NCI-H2196 (cell line): Measurements from ENCODE around the gene INVS.
"Not testable (repeated sequence)": the region's sequence is repeated elsewhere in the genome, so short reads cannot be mapped to it uniquely, and the experiment has no call there.

Experiments used
- DNase-seq: peaks from one replicate; lab custom pipeline; 2025; ENCODE audit not compliant: unreplicated experiment; lab: John Stamatoyannopoulos, UW

Gene INVS

GRCh38 chr9:100196215-100196614 lies 97.2 kb downstream of the INVS start:
- DNase-seq, result no peak

DNA sequence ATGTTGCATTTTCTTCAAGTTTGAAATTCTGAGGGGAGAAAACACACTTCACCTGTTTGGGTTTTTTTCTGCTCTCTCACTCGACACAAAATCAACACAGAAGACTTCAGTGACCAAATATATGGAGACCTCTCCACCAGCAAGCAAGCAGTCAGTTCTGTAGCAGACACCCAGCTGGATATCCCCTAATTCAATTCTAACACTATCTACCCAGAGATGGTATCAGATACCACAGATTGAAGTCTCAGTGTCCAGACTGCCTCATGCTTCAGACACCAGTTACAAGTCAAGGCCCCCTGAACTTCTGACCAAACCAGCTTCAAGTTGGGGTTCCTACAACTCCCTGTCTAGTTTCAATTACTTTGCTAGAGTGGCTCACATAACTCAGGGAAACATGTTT lies 97.8 kb downstream of the INVS start:
- no peak for DNase-seq

GRCh38 chr9:100197553-100197952 lies 98.5 kb downstream of the INVS start:
- no peak for DNase-seq

DNA sequence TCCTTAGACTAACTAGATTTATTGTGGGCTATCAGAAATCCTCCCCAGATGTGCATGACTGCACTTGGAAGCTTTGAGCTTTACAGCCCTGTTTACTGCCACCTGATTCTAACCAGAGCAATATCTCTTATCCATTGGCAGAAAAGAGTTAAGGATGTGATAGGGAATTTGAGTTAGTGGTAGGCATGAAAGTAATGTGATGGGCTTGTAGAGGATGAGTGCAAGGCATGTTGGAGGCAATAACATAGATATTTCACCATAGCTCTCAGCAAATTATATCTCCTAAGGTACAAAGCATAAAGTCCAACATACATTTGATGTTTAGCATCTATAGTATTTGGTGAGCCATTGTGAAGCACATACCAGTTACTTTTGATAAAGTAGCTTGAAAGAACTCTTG lies 103.8 kb downstream of the INVS start:
- no peak for DNase-seq

DNA sequence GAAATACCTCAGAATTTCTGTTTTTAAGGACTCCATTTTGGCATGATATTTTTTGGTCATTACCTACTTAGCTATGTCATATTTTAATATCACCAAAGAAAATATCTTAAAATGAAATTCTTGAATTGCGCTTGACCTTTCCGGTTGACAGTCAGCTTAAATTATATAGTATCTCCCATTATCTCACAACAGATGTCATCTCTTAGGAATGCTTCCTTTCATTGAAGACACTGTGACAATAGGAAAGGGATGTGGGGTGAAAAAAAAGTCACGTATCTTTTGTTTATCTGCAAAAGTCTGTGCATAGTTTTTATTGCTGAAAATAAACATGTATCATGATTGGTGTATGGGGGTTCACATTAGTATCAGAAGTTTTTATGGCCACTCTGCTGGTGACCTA lies 105.8 kb downstream of the INVS start:
- DNase-seq, result no peak

DNA sequence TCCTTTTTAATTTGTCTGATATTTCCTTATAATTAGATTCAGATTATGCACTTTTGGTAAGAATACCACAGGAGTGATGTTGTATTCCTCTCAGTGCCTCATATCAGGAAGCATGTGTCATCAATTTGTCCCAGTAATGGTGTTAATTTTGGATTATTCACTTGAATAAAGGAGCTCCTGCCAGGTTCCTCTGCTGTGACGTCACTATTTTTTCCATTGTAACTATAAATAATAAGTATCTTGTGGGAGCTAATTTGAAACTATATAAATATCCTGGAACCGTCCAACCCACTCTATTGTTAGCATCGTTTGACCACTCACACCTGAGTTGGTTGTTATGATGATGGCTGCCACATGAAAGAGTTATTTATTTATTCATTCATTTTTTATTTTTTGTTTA lies 107.9 kb downstream of the INVS start:
- no peak for DNase-seq

- no peak for DNase-seq
Observed at GRCh38 chr9:100208673-100209072, 109.6 kb downstream of the INVS start.

GRCh38 chr9:100211476-100211875 lies 112.4 kb downstream of the INVS start:
- DNase-seq, result no peak

- no peak for DNase-seq
Observed at GRCh38 chr9:100213730-100214477, 114.9 kb downstream of the INVS start.

- peak; percentile 15 for DNase-seq
Observed at GRCh38 chr9:100216178-100216787, 117.2 kb downstream of the INVS start.

GRCh38 chr9:100217536-100217935 lies 118.5 kb downstream of the INVS start:
- no peak for DNase-seq

DNA sequence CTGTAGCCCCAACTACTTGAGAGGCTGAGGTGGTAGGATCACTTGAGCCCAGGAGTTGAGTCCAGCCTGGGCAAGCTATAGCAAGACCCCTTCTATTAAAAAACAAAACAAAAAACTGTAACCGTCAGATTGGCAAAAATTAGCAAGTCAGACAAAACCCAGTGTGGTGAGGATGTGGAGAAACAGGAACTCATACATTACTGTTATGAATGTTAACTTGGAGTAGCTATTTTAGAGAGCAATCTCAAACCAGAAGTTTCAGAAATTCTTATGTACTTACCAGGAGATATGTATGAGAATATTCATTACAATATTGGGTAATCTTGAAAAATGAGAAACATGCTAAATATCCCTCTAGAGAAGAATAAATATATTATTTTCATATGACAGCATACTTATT lies 120.3 kb downstream of the INVS start:
- no peak for DNase-seq

- DNase-seq, result no peak
Observed at GRCh38 chr9:100220936-100221335, 121.9 kb downstream of the INVS start.

GRCh38 chr9:100221538-100221937 lies 122.5 kb downstream of the INVS start:
- no peak for DNase-seq

DNA sequence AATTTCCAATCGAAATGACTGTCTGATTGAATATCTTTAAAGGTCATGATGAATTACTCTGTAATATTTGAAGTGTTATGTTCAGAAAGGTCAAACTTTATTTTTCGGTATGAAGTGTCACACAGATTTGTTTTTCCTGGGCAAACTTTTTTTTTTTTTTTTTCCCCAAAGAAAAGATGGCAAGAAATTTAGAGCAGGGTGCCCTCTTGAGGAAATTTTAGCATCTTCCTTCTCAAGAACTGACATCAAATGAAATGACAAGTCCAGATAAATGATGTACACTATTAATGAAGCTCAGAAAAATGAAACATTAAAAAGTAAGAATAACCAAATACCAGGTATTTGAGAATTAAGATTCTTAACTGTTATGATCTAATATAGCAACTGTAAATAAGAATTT lies 123.6 kb downstream of the INVS start:
- DNase-seq, result no peak

GRCh38 chr9:100227636-100228035 lies 128.6 kb downstream of the INVS start:
- no peak for DNase-seq

- no peak for DNase-seq
Observed at GRCh38 chr9:100228352-100228869, 129.4 kb downstream of the INVS start.

DNA sequence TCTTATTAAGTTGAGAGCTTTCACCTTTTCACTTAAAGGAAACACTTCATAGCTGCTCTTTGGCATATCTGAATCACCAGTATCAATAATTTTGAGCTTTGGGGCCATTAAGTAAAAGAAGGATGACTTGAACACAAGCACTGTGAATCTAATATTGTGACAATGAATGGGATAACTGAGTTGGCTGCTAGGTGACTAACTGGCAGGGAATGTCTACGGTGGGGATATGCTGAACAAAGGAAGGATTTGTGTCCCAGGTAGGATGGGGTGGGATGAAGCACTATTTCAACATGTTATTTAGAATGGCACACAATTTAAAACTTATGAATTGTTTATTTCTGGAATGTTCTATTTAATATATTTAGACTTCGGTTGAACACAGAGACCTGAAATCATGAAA lies 130.1 kb downstream of the INVS start:
- no peak for DNase-seq

GRCh38 chr9:100229561-100229960 lies 130.5 kb downstream of the INVS start:
- DNase-seq, result no peak

DNA sequence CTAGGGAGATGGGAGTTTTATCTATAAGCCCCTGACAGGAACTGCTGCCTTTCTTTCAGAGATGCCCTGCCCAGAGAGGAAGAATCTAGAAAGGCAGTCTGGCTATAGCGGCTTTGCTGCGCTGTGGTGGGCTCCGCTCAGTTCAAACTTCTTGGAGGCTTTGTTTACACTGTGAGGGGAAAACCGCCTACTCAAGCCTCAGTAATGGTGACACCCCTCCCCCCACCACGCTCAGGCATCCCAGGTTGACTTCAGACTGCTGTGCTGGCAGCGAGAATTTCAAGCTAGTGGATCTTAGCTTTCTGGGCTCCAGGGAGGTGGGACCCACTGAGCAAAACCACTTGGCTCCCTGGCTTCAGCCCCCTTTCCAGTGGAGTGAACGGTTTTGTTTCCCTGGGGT lies 137.9 kb downstream of the INVS start:
- DNase-seq, result not testable (repeated sequence)

GRCh38 chr9:100240512-100240911 lies 141.5 kb downstream of the INVS start:
- no peak for DNase-seq

GRCh38 chr9:100267211-100267610 lies 168.2 kb downstream of the INVS start:
- DNase-seq, result no peak

DNA sequence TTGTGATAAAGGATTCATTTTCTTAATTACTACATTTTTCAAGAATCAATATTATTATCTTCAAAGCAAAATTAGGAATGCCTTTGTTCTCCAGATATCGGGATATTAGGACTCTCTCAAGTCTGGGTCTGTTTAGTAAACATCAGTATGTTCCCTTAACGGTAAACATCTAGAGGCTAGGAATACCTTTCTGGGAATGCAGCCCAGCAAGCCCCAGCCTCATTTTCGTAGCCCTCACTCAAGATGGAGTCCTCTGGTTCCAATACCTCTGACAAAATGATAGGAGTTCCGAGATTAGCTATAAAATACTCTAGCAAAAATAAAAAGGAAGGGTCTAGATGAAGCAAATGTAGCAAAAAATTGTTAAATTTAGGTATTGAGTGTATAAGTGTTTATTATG lies 169.2 kb downstream of the INVS start:
- DNase-seq, result no peak
